Measurements from ENCODE around the gene CDKL4. TPM values are rescaled to one million over a fixed set of nuclear protein-coding genes. Genes with fewer than 3 reads are reported as not detected.
"Not testable (repeated sequence)": the region's sequence is repeated elsewhere in the genome, so short reads cannot be mapped to it uniquely, and the experiment has no call there.

Gene CDKL4
- total and polyA plus RNA-seq, 12 donors: 0.16 to 3.9 (median 1.5) TPM

DNA sequence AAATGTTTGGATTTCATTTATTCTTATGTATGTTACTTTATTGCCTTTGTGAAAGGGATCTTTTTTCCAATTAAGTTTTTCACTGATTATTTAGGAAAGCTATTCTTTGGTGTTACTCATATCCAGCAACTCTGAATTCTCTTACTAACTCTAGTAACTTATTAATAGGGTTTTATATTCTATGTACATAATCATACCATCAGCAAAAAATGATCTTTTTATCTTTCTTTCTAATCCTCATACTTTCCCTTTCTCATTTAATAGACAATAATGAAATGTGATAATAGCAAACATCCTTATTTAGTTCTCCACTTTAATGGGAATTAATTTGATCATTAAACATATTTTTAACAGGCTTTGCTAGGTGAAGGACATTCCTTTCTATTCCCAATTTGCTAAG lies 12.3 kb upstream of the CDKL4 start:
- no peaks in the 10 kb centered on the region for H3K4me1 ChIP-seq (replicated peaks in 1 of 2)
- no peak for TF ChIP-seq POLR2A (IDR thresholded peaks at IDR 0.05)
- TF ChIP-seq, protein P1, sequence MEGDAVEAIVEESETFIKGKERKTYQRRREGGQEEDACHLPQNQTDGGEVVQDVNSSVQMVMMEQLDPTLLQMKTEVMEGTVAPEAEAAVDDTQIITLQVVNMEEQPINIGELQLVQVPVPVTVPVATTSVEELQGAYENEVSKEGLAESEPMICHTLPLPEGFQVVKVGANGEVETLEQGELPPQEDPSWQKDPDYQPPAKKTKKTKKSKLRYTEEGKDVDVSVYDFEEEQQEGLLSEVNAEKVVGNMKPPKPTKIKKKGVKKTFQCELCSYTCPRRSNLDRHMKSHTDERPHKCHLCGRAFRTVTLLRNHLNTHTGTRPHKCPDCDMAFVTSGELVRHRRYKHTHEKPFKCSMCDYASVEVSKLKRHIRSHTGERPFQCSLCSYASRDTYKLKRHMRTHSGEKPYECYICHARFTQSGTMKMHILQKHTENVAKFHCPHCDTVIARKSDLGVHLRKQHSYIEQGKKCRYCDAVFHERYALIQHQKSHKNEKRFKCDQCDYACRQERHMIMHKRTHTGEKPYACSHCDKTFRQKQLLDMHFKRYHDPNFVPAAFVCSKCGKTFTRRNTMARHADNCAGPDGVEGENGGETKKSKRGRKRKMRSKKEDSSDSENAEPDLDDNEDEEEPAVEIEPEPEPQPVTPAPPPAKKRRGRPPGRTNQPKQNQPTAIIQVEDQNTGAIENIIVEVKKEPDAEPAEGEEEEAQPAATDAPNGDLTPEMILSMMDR (IDR thresholded peaks at IDR 0.05): no peak
- peaks cover 0 to 80% of the 10 kb centered on the region in 2 donors for H3K36me3 ChIP-seq (replicated peaks in 1 of 2)
- no peaks in the 10 kb centered on the region for H3K27me3 ChIP-seq
- no peak overlapping the region for H3K4me3 ChIP-seq
- intact Hi-C loops (cut with DNase I): no loop called here
- peaks cover 0 to 4% (median 0%) of the 10 kb centered on the region in 3 donors for H3K9me3 ChIP-seq (replicated peaks in 1 of 3)
- DNase-seq: no peak
- H3K27ac ChIP-seq: no peak overlapping the region

DNA sequence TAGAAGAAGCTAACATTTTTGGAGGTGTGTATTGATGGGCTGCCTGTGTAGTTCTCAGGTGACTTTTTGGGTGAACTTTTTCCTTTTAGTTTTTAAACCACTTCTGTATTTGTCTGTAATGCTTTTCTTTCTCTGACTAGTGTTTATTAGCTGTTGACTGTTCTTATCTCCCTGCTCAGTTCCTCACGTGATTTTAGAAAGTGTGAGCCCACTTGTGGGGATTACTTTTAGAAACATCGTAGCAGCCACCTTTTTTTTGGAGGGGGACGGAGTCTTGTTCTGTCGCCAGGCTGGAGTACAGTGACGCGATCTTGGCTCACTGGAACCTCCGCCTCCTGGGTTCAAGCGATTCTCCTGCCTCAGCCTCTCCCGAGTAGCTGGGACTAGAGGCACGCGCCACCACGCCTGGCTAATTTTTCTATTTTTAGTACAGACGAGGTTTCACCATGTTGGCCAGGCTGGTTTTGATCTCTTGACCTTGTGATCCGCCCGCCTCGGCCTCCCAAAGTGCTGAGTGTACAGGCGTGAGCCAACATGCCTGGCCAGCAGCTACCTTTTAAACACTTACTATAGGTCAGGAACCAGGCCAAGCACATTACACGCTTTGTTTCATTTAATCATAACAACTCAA lies 9.2 kb upstream of the CDKL4 start:
- WGBS, 4 donors: 91 to 92% (median 92%) methylated on average over 18 of the region's 18 CpGs
- Histone ChIP-seq H3K36me3 (replicated peaks in 1 of 2) (peaks cover 0 to 61% of the 10 kb centered on the region in 2 donors), H3K27ac (no peak overlapping the region), H3K9me3 (replicated peaks in 1 of 3) (peaks cover 0 to 4% (median 0%) of the 10 kb centered on the region in 3 donors), H3K27me3 (no peaks in the 10 kb centered on the region), H3K4me3 (no peak overlapping the region), H3K4me1 (replicated peaks in 1 of 2) (no peaks in the 10 kb centered on the region)
- no peak for TF ChIP-seq POLR2A (IDR thresholded peaks at IDR 0.05)
- TF ChIP-seq, protein P1 (IDR thresholded peaks at IDR 0.05): no peak
- DNase-seq: no peak
- intact Hi-C loops (cut with DNase I): no loop called here

DNA sequence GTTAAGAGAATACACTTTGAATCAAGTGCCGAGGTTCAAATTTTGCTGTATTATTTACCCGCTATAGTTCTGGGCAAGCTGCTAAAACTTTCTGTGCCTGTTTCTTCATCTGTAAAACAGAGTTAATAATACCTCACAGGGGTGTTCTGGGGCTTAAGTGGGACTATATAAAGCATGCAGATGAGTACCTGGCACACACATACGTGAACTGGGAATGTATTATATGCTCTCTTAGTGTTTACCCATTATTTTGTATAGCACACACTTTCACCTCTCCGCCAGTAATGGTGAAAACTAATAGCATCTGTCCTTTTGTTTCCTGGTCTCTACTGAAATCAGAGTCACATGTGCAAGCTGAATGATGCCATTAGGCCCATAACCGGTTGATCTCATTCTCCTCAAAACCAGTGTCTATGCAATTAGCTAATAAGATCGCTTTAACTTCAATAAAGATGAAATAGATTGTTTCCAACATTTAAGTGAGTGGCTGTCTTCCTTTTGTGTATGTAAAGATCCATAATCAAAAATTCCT lies 3.8 kb upstream of the CDKL4 start:
- Histone ChIP-seq H3K27ac (no peak overlapping the region), H3K4me3 (no peak overlapping the region), H3K36me3 (replicated peaks in 1 of 2) (peaks cover 0 to 21% of the 10 kb centered on the region in 2 donors), H3K27me3 (no peaks in the 10 kb centered on the region), H3K4me1 (replicated peaks in 1 of 2) (peaks cover 0 to 2% of the 10 kb centered on the region in 2 donors), H3K9me3 (replicated peaks in 1 of 3) (no peaks in the 10 kb centered on the region)
- DNase-seq: no peak
- intact Hi-C loops (cut with DNase I): no loop called here
- 77 to 92% (median 79%) methylated on average over 6 of the region's 6 CpGs for WGBS, 4 donors
- TF ChIP-seq, protein P1 (IDR thresholded peaks at IDR 0.05): no peak
- TF ChIP-seq POLR2A (IDR thresholded peaks at IDR 0.05): no peak

DNA sequence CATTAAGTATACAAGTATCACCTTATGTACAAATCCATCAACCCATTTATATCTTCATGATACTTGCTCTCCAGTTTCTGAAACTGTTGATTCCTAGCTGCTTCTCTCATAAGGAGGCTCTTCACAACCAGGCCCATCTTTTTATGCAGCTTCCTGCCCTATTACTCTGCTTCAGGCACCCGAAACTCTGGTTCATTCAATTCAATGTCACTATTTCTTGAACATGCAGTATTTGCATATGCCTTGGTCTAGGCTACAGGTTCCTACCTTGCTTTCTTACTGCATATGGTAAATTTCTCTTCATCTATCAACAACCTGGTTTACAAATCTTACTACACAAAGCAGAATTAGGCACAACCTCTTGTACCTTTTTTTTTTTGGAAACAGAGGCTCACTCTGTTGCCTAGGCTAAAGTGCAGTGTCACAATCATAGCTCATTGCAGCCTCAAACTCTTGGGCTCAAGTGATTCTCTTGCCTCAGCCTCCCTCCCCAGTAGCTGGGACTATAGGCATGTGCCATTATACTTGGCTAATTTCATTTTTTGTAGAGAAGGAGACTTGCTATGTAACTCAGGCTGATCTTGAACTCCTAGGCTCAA lies 2.7 kb upstream of the CDKL4 start:
- peaks cover 0 to 11% of the 10 kb centered on the region in 2 donors for H3K36me3 ChIP-seq (replicated peaks in 1 of 2)
- no peak overlapping the region for H3K4me3 ChIP-seq
- intact Hi-C loops (cut with DNase I): no loop called here
- H3K27ac ChIP-seq: no peak overlapping the region
- peaks cover 3 to 4% of the 10 kb centered on the region in 2 donors for H3K4me1 ChIP-seq (replicated peaks in 1 of 2)
- 86 to 100% (median 91%) methylated on average over 1 of the region's 1 CpG for WGBS, 4 donors
- no peak for DNase-seq
- H3K9me3 ChIP-seq (replicated peaks in 1 of 3): no peaks in the 10 kb centered on the region
- TF ChIP-seq, protein P1 (IDR thresholded peaks at IDR 0.05): no peak
- TF ChIP-seq POLR2A (IDR thresholded peaks at IDR 0.05): no peak
- H3K27me3 ChIP-seq: no peaks in the 10 kb centered on the region

DNA sequence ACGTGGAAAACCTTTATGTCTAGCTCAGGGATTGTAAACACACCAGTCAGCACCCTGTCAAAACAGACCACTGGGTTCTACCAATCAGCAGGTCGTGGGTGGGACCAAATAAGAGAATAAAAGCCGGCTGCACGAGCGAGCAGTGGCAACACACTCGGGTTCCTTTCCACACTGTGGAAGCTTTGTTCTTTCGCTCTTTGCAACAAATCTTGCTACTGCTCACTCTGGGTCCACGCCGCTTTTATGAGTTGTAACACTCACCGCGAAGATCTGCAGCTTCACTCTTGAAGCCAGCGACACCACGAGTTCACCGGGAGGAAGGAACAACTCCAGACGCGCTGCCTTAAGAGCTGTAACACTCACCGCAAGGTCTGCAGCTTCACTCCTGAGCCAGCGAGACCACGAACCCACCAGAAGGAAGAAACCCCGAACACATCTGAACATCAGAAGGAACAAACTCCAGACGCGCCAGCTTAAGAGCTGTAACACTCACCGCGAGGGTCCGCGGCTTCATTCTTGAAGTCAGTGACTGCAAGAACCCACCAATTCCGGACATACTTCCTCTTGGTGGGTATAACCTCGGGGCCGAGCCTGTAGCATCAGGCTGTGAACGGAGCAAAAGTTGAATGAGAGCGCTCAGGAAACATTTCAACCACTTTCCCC lies 1.3 kb upstream of the CDKL4 start:
- H3K27me3 ChIP-seq; H3K27ac ChIP-seq; H3K9me3 ChIP-seq (replicated peaks in 1 of 3); H3K36me3 ChIP-seq (replicated peaks in 1 of 2); intact Hi-C loops (cut with DNase I); H3K4me3 ChIP-seq; H3K4me1 ChIP-seq (replicated peaks in 1 of 2); DNase-seq: not testable (repeated sequence)
- WGBS, 4 donors: 81 to 92% (median 87%) methylated on average over 28 to 31 of the region's 31 CpGs

DNA sequence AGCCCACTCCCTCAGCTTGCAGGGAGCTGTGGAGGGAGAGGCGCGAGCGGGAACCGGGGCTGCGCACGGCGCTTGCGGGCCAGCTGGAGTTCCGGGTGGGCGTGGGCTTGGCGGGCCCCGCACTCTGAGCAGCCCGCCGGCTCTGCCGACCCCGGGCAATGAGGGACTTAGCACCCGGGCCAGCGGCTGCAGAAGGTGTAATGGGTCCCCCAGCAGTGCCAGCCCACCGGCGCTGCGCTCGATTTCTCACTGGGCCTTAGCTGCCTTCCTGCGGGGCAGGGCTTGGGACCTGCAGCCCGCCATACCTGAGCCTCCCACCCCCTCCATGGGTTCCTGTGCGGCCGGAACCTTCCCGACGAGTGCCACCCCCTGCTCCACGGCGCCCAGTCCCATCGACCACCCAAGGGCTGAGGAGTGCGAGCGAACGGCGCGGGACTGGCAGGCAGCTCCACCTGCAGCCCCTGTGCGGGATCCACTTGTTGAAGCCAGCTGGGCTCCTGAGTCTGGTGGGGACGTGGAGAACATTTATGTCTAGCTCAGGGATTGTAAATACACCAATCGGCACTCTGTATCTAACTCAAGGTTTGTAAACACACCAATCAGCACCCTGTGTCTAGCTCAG lies 582 bp upstream of the CDKL4 start:
- H3K27me3 ChIP-seq; intact Hi-C loops (cut with DNase I); DNase-seq; H3K4me1 ChIP-seq (replicated peaks in 1 of 2); H3K27ac ChIP-seq; H3K36me3 ChIP-seq (replicated peaks in 1 of 2); H3K9me3 ChIP-seq (replicated peaks in 1 of 3): not testable (repeated sequence)
- 88 to 97% (median 95%) methylated on average over 8 to 39 of the region's 39 CpGs for WGBS, 4 donors
- peak overlapping the region in 1 of 4 donors; percentile 42 for H3K4me3 ChIP-seq
